ENCODE data around the gene SUN1.

GRCh38 chr7:825386-825785, 6.9 kb upstream of the SUN1 start:
- TF ChIP-seq POLR2AphosphoS5 (IDR thresholded peaks at IDR 0.05; ENCODE audit: low read depth, low read length) (no peak), REST (IDR thresholded peaks at IDR 0.05; ENCODE audit: insufficient read depth in 1 of 2, low read depth in 2 of 2, low read length in 2 of 2) (no peak)

Measured in PFSK-1 (cell line).